ENCODE results near the gene TCAIM.
A peak's percentile ranks its signal among the peaks of the same experiment; 100 is the strongest.

Gene TCAIM

DNA sequence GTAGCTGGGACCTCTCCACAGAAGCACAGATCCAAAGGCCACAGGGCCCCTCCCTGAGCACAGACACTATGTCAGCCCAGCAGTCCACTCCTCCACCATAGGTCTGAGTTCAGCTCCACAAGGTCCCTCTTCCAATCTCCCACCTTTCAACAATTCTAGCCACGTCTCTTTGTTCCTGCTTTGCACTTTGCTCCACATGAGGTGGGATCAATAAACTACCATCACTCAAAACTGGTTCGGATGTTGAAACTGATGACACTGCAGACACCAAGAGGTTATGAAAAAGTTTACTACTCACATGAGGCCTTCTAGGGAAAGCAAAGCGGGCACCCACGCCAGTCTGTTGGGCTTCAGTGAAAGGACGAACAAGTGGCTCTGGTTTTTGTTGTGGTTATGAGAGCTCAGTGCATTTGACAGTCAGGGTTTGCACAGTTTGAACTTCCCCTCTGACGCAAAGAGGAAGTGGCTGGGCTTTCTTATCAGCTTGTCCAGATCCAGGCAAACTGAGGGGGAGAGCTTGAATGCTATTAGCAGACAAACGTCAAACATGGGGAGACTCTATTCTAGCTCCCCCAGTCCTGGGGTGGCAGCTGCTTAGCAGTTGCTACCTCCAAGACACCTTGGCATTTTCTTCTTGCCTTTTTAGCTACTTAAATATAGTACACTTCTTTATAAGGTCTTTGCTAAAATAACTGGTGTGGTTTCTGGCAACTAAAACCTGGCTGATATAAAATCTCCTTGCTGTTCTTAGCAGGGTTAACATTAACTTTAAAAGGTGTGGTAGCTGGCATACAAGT lies 101.1 kb downstream of the TCAIM start:
- Histone ChIP-seq H3K9ac (ENCODE audit: low read length in 5 of 5) (peak overlapping the region in 4 of 5 donors; percentile 45 to 77 (median 60)), H3K27ac (ENCODE audit: low read depth, low read length) (peak overlapping the region; percentile 82), H3K4me1 (ENCODE audit: control insufficient read depth in 5 of 5, insufficient read depth in 5 of 5, low read length in 5 of 5) (peaks cover 6 to 24% (median 23%) of the 10 kb centered on the region in 5 donors), H3K27me3 (ENCODE audit: control insufficient read depth in 5 of 5, insufficient read depth in 4 of 5, low read length in 5 of 5) (no peaks in the 10 kb centered on the region), H3K9me3 (ENCODE audit: control insufficient read depth in 5 of 5, low read length in 5 of 5) (no peaks in the 10 kb centered on the region), H3K4me3 (ENCODE audit: low read depth in 1 of 5, low read length in 5 of 5) (peak overlapping the region in 4 of 5 donors; percentile 43 to 55 (median 52)), H3K36me3 (ENCODE audit: control insufficient read depth in 5 of 5, insufficient read depth in 5 of 5, low read length in 5 of 5) (peaks cover 0 to 19% (median 5%) of the 10 kb centered on the region in 5 donors)

DNA sequence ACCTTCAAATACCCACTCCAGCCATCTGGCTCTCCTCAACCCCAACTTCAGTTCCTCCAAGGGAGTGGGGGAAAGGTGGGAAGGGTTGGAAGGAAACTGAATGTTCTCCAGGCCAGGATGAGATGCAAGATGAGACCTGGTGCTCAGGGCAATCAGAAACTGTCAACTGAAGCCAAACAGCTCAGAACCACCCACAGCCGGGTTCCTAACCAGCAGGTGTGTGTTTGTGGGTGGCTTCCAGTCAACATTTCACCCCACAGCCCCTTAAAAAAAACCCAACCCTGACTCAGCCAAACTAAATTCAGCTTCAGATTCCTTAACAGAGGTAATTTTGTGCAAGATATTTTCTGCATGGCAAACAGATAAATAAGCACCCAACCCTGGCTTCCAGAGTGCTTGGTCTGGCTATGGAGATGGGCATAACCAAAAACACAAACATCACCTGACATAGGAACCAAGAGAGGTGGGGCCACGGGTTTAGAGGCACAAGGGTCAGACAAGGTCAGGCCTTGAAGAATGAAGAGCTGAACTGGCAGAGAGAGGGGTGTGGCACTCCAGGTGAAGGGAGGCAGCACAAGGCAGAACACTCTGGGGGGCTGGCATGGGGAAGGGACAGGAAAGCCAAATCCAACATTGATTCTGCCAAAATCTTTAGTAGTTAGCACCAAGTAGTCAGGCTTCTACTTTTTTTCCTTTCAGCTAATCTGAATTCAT lies 104.2 kb downstream of the TCAIM start:
- Histone ChIP-seq H3K4me1 (ENCODE audit: control insufficient read depth in 5 of 5, insufficient read depth in 5 of 5, low read length in 5 of 5) (peaks cover 14 to 24% (median 23%) of the 10 kb centered on the region in 5 donors), H3K9me3 (ENCODE audit: control insufficient read depth in 5 of 5, low read length in 5 of 5) (peaks cover 0 to 3% (median 0%) of the 10 kb centered on the region in 5 donors), H3K36me3 (ENCODE audit: control insufficient read depth in 5 of 5, insufficient read depth in 5 of 5, low read length in 5 of 5) (peaks cover 4 to 50% (median 23%) of the 10 kb centered on the region in 5 donors)

DNA sequence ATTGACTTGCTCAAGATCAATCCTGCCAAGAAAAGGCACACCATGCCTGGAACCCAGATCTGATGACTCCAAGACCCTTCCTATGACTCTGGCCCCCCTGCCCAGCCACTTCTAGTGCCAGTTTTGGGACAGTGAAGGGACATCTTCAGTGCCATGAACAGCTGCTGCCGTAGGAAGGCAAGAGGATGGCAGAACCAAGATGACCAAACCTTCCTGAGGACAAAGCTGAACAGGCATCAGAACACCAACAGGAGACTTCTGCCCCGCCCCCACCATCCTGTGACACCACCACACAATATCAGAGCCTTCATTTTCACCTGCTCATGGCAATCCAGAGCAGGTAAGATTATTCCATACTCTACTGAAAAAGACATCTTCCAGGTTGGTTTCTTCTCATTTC lies 105.9 kb downstream of the TCAIM start:
- Histone ChIP-seq H3K4me3 (ENCODE audit: low read depth in 1 of 5, low read length in 5 of 5) (no peak overlapping the region), H3K27ac (ENCODE audit: low read depth, low read length) (no peak overlapping the region), H3K4me1 (ENCODE audit: control insufficient read depth in 5 of 5, insufficient read depth in 5 of 5, low read length in 5 of 5) (peaks cover 15 to 19% (median 18%) of the 10 kb centered on the region in 5 donors)

More for the DNA sequence above, 104.2 kb downstream of the TCAIM start:
- no peak overlapping the region for H3K27ac ChIP-seq (ENCODE audit: low read depth, low read length)
- no peak overlapping the region for H3K9ac ChIP-seq (ENCODE audit: low read length in 5 of 5)
- no peaks in the 10 kb centered on the region for H3K27me3 ChIP-seq (ENCODE audit: control insufficient read depth in 5 of 5, insufficient read depth in 4 of 5, low read length in 5 of 5)
- H3K4me3 ChIP-seq (ENCODE audit: low read depth in 1 of 5, low read length in 5 of 5) = no peak overlapping the region

DNA sequence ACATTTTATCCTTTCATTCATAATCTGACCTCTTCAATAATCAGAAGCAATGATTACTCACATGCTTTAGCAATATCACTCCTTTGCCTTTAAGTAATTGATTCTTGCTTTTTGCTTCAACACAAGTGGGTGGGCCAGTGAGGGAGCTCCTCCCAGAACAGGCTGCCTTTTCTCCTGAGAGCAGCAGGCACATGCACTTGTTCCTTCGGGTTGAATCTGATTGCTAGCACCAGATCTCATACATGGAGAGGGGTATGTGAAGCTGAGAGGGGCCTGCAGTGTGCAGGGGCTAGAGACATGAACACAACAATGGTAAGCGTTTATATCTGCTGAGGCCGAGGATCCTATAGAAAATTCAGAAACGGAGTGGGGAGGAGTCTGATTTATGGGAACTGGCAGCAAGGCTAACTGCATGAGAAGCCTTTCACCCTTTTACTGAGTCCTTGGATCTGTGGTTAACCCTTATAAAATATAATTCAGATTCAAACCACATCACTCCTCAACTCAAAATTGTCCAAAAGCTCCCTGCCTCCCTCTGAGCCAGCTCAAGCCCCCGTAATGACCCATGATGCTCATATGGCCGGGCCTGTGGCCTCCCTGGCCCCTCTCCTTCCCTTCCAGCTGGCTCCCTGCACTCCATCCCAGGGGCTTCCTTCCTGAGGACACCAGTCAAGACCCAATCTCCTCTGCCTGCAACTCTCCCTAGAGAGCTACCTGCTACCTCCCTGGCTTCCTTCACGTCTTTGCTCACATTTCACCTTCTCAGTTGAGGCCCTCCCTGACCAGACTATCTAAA lies 106.5 kb downstream of the TCAIM start:
- H3K9me3 ChIP-seq (ENCODE audit: control insufficient read depth in 5 of 5, low read length in 5 of 5) = peaks cover 0 to 6% (median 0%) of the 10 kb centered on the region in 5 donors
- peaks cover 11 to 12% (median 11%) of the 10 kb centered on the region in 5 donors for H3K4me1 ChIP-seq (ENCODE audit: control insufficient read depth in 5 of 5, insufficient read depth in 5 of 5, low read length in 5 of 5)
- H3K27me3 ChIP-seq (ENCODE audit: control insufficient read depth in 5 of 5, insufficient read depth in 4 of 5, low read length in 5 of 5) = no peaks in the 10 kb centered on the region
- peaks cover 14 to 73% (median 46%) of the 10 kb centered on the region in 5 donors for H3K36me3 ChIP-seq (ENCODE audit: control insufficient read depth in 5 of 5, insufficient read depth in 5 of 5, low read length in 5 of 5)
- no peak overlapping the region for H3K27ac ChIP-seq (ENCODE audit: low read depth, low read length)
- H3K4me3 ChIP-seq (ENCODE audit: low read depth in 1 of 5, low read length in 5 of 5) = no peak overlapping the region
- H3K9ac ChIP-seq (ENCODE audit: low read length in 5 of 5) = no peak overlapping the region

More for the DNA sequence above, 105.9 kb downstream of the TCAIM start:
- no peaks in the 10 kb centered on the region for H3K27me3 ChIP-seq (ENCODE audit: control insufficient read depth in 5 of 5, insufficient read depth in 4 of 5, low read length in 5 of 5)
- H3K9me3 ChIP-seq (ENCODE audit: control insufficient read depth in 5 of 5, low read length in 5 of 5) = peaks cover 0 to 6% (median 0%) of the 10 kb centered on the region in 5 donors
- no peak overlapping the region for H3K9ac ChIP-seq (ENCODE audit: low read length in 5 of 5)
- H3K36me3 ChIP-seq (ENCODE audit: control insufficient read depth in 5 of 5, insufficient read depth in 5 of 5, low read length in 5 of 5) = peaks cover 14 to 67% (median 39%) of the 10 kb centered on the region in 5 donors

DNA sequence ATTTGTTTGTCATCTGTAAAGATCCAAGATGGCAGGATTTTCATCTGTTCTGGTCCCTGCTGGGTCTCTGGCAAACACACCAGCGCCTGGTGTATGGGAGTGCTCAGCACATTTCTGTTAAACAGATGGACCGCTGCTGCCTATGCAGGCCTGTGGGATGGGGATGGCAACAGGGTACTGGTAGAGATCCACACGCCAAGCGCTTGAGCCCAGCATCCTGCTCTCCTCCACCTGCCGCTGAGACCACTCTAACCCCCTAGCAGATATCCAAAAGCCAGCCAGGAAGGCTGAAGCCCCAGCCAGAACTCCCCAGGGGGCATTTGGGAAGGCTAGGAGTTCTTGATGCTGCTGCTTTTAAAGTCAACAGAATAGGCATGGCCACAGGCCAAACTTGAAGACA lies 107.2 kb downstream of the TCAIM start:
- peaks cover 16 to 80% (median 53%) of the 10 kb centered on the region in 5 donors for H3K36me3 ChIP-seq (ENCODE audit: control insufficient read depth in 5 of 5, insufficient read depth in 5 of 5, low read length in 5 of 5)
- no peaks in the 10 kb centered on the region for H3K27me3 ChIP-seq (ENCODE audit: control insufficient read depth in 5 of 5, insufficient read depth in 4 of 5, low read length in 5 of 5)
- H3K9ac ChIP-seq (ENCODE audit: low read length in 5 of 5) = no peak overlapping the region
- H3K4me1 ChIP-seq (ENCODE audit: control insufficient read depth in 5 of 5, insufficient read depth in 5 of 5, low read length in 5 of 5) = peaks cover 4 to 11% (median 6%) of the 10 kb centered on the region in 5 donors
- H3K9me3 ChIP-seq (ENCODE audit: control insufficient read depth in 5 of 5, low read length in 5 of 5) = peaks cover 0 to 6% (median 0%) of the 10 kb centered on the region in 5 donors
- no peak overlapping the region for H3K27ac ChIP-seq (ENCODE audit: low read depth, low read length)
- no peak overlapping the region for H3K4me3 ChIP-seq (ENCODE audit: low read depth in 1 of 5, low read length in 5 of 5)

DNA sequence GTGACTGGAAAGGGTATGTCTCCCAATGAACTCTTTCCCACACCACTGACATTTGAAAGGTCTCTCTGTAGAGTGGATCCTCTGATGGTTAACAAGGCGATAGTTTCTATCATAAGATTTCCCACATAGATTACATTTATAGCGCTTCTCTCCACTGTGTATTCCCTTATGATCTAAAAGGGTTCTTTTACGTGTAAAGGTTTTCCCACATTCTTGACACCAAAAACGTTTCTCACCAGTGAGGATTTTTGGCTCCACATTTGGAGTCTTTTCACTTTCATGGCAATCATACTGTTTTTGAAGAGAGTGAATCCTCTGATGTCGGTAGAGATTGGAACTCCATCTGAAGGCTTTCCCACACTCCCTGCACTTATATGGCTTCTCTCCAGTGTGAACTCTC lies 108.4 kb downstream of the TCAIM start:
- no peak overlapping the region for H3K27ac ChIP-seq (ENCODE audit: low read depth, low read length)
- peaks cover 0 to 11% (median 0%) of the 10 kb centered on the region in 5 donors for H3K4me1 ChIP-seq (ENCODE audit: control insufficient read depth in 5 of 5, insufficient read depth in 5 of 5, low read length in 5 of 5)
- H3K9me3 ChIP-seq (ENCODE audit: control insufficient read depth in 5 of 5, low read length in 5 of 5) = peaks cover 0 to 6% (median 0%) of the 10 kb centered on the region in 5 donors
- H3K9ac ChIP-seq (ENCODE audit: low read length in 5 of 5) = no peak overlapping the region
- no peak overlapping the region for H3K4me3 ChIP-seq (ENCODE audit: low read depth in 1 of 5, low read length in 5 of 5)
- no peaks in the 10 kb centered on the region for H3K27me3 ChIP-seq (ENCODE audit: control insufficient read depth in 5 of 5, insufficient read depth in 4 of 5, low read length in 5 of 5)
- peaks cover 16 to 89% (median 63%) of the 10 kb centered on the region in 5 donors for H3K36me3 ChIP-seq (ENCODE audit: control insufficient read depth in 5 of 5, insufficient read depth in 5 of 5, low read length in 5 of 5)

DNA sequence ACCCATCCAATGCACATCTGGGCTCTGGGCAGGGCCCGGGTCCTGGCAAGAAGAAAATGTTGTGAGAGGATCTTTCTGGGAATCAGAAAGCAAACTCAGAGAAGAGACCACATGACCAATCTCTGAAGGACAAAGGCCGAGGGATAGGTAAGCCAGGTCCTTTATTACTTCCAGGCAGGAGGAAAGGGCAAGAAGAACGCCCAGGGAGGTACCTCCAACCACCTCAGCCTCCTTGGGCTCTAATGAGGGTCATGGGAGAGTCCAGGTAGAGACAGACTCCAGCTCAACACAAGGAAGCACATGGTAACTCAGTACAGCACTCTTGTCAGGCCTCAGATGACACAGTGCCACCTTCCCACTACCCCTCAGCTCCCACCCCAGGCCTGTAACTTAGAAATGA lies 112.9 kb downstream of the TCAIM start:
- Histone ChIP-seq H3K27ac (ENCODE audit: low read depth, low read length) (no peak overlapping the region), H3K36me3 (ENCODE audit: control insufficient read depth in 5 of 5, insufficient read depth in 5 of 5, low read length in 5 of 5) (peaks cover 21 to 87% (median 84%) of the 10 kb centered on the region in 5 donors), H3K9ac (ENCODE audit: low read length in 5 of 5) (no peak overlapping the region), H3K27me3 (ENCODE audit: control insufficient read depth in 5 of 5, insufficient read depth in 4 of 5, low read length in 5 of 5) (no peaks in the 10 kb centered on the region), H3K4me1 (ENCODE audit: control insufficient read depth in 5 of 5, insufficient read depth in 5 of 5, low read length in 5 of 5) (peaks cover 0 to 11% (median 0%) of the 10 kb centered on the region in 5 donors), H3K9me3 (ENCODE audit: control insufficient read depth in 5 of 5, low read length in 5 of 5) (peaks cover 0 to 6% (median 0%) of the 10 kb centered on the region in 5 donors), H3K4me3 (ENCODE audit: low read depth in 1 of 5, low read length in 5 of 5) (no peak overlapping the region)

DNA sequence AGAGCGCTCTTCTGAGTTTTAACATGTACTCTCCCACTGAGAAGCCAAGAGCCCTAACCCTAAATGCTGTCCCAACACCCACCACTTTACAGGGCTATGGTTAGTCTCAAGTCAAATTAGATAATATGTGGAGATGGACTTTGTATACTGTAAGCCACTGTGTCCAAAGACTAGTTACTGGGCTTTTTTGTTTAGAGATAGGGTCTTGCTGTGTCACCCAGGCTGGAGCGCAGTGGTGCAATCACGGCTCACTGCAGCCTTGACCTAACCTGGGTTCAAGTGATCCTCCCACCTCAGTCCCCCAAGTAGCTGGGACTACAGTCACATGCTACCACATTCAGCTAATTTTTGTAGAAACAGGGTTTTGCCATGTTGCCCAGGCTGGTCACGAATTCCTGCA lies 115.7 kb downstream of the TCAIM start:
- Histone ChIP-seq H3K9ac (ENCODE audit: low read length in 5 of 5) (no peak overlapping the region), H3K4me3 (ENCODE audit: low read depth in 1 of 5, low read length in 5 of 5) (no peak overlapping the region), H3K27ac (ENCODE audit: low read depth, low read length) (no peak overlapping the region), H3K27me3 (ENCODE audit: control insufficient read depth in 5 of 5, insufficient read depth in 4 of 5, low read length in 5 of 5) (no peaks in the 10 kb centered on the region), H3K9me3 (ENCODE audit: control insufficient read depth in 5 of 5, low read length in 5 of 5) (no peaks in the 10 kb centered on the region), H3K36me3 (ENCODE audit: control insufficient read depth in 5 of 5, insufficient read depth in 5 of 5, low read length in 5 of 5) (peaks cover 7 to 76% (median 67%) of the 10 kb centered on the region in 5 donors), H3K4me1 (ENCODE audit: control insufficient read depth in 5 of 5, insufficient read depth in 5 of 5, low read length in 5 of 5) (no peaks in the 10 kb centered on the region)

DNA sequence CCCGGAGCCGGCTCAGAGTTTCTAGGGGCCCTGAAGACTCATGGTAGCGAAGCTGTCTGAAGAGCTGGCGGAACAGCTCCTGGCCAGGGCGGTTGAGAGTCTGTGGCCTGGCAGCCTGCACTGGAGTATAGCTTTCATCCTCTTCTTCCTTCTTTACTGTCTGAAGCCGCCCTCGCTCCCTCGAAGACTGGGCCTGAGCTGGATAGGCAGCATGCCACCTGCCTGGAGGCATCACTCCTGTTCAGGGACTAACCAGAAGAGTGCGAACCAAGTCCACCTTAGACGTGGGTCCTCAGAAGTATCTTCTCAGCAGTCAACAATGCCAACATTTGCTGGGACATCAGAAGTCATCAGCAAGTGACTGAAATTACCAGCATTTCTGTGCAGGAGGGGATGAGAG lies 116.8 kb downstream of the TCAIM start:
- H3K27ac ChIP-seq (ENCODE audit: low read depth, low read length) = no peak overlapping the region
- H3K27me3 ChIP-seq (ENCODE audit: control insufficient read depth in 5 of 5, insufficient read depth in 4 of 5, low read length in 5 of 5) = no peaks in the 10 kb centered on the region
- H3K4me3 ChIP-seq (ENCODE audit: low read depth in 1 of 5, low read length in 5 of 5) = no peak overlapping the region
- no peak overlapping the region for H3K9ac ChIP-seq (ENCODE audit: low read length in 5 of 5)
- H3K9me3 ChIP-seq (ENCODE audit: control insufficient read depth in 5 of 5, low read length in 5 of 5) = peaks cover 0 to 4% (median 3%) of the 10 kb centered on the region in 5 donors
- H3K4me1 ChIP-seq (ENCODE audit: control insufficient read depth in 5 of 5, insufficient read depth in 5 of 5, low read length in 5 of 5) = no peaks in the 10 kb centered on the region
- peaks cover 7 to 66% (median 56%) of the 10 kb centered on the region in 5 donors for H3K36me3 ChIP-seq (ENCODE audit: control insufficient read depth in 5 of 5, insufficient read depth in 5 of 5, low read length in 5 of 5)
